ENCODE data around the gene TGDS.

TGDS gene

DNA sequence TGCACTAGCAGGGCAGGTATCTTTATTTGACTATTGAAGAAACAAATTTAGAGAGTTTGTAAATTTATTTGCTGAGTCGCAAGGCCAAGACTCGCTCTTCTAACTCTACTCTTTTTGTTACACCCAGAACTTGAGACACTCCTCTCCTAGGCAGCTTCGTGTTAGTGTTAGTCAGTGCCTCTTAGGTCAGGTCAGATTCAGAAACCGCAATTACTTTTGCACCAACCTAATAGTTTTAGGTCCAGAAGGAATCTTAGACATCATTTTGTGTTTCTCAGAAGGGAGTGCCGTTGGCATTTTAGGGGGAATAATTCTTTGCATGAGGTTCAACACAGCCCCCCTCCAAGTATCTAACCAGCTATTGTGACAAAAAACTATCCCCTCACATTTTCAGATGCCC lies 14.5 kb upstream of the TGDS start:
- DNase-seq (ENCODE audit: low read depth) = no peak
- TF ChIP-seq, protein P1, sequence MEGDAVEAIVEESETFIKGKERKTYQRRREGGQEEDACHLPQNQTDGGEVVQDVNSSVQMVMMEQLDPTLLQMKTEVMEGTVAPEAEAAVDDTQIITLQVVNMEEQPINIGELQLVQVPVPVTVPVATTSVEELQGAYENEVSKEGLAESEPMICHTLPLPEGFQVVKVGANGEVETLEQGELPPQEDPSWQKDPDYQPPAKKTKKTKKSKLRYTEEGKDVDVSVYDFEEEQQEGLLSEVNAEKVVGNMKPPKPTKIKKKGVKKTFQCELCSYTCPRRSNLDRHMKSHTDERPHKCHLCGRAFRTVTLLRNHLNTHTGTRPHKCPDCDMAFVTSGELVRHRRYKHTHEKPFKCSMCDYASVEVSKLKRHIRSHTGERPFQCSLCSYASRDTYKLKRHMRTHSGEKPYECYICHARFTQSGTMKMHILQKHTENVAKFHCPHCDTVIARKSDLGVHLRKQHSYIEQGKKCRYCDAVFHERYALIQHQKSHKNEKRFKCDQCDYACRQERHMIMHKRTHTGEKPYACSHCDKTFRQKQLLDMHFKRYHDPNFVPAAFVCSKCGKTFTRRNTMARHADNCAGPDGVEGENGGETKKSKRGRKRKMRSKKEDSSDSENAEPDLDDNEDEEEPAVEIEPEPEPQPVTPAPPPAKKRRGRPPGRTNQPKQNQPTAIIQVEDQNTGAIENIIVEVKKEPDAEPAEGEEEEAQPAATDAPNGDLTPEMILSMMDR (IDR thresholded peaks at IDR 0.05; ENCODE audit: insufficient read depth, low read depth, low read length, missing control alignments) = no peak

DNA sequence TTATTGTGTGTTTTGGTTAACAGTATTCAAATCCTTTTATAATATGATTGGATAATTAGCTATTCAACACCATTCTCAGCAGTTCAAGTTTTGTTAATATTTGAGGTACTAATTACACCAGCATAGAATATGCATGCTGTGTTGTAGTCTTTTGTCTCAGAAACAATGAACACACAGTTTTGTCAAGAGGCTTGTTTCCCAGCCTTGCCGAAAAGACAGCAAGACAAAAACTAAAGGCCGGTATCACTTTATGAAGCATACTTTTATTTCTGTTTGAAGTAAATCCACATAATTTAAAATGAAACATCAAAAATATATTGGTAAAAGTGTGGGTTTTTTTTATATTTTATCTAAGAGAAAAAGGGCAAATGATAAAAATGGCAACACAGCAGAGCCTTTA lies 13.2 kb upstream of the TGDS start:
- H3K4me3 ChIP-seq (ENCODE audit: low read depth, low read length) = no peak overlapping the region
- no peak for DNase-seq (ENCODE audit: low read depth)
- TF ChIP-seq, protein P1 (IDR thresholded peaks at IDR 0.05; ENCODE audit: insufficient read depth, low read depth, low read length, missing control alignments) = no peak

More for the DNA sequence above, 14.5 kb upstream of the TGDS start:
- no peak overlapping the region for H3K4me3 ChIP-seq (ENCODE audit: low read depth, low read length)

GRCh38 chr13:94608586-94608985 lies 12.6 kb upstream of the TGDS start:
- no peak overlapping the region for H3K4me3 ChIP-seq (ENCODE audit: low read depth, low read length)
- TF ChIP-seq, protein P1 (IDR thresholded peaks at IDR 0.05; ENCODE audit: insufficient read depth, low read depth, low read length, missing control alignments) = no peak
- no peak for DNase-seq (ENCODE audit: low read depth)

- TF ChIP-seq, protein P1 (IDR thresholded peaks at IDR 0.05; ENCODE audit: insufficient read depth, low read depth, low read length, missing control alignments) = no peak
- DNase-seq (ENCODE audit: low read depth) = no peak
- H3K4me3 ChIP-seq (ENCODE audit: low read depth, low read length) = no peak overlapping the region
These were observed 12.0 kb upstream of the TGDS start for GRCh38 chr13:94607939-94608338.

DNA sequence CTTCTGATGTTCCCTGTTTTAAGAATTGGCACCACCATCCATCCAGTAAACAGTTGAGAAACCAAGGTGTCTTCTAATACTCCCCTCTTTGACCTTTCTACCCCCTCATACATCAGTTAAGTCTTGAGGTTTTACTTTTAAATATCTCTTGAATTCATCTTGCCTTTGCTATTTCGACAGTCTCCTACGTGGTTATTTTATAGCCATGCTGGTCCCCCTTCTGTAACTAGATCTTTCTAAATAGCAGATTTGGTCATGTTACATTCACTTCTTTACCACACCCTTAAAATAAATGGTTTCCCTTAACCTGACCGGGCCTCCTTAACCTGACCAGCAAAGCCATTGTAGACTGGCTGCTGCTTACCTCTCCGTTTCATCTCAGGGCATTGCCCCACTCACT lies 11.1 kb upstream of the TGDS start:
- DNase-seq (ENCODE audit: low read depth) = no peak
- H3K4me3 ChIP-seq (ENCODE audit: low read depth, low read length) = no peak overlapping the region
- TF ChIP-seq, protein P1 (IDR thresholded peaks at IDR 0.05; ENCODE audit: insufficient read depth, low read depth, low read length, missing control alignments) = no peak

DNA sequence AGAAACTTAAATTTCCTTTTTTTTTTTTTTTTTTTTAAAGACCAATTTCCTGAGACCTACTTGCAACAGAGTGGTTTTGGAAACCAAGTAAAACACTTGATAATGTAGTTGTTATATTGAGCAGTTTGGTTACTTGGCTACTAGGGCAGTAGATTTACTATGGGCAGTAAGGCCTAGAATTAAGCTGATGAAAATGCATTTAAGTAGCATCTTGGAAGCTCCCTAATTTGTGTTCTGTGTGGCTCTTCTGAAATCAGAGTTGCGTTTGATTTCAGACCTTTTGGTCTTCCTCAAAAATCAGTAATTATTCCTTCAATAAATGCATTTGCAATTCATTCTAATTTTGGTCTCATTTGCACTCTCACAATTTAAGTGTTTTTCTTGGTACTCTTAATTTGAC lies 6.5 kb upstream of the TGDS start:
- DNase-seq (ENCODE audit: low read depth) = no peak
- peak overlapping the region; percentile 83 for H3K4me3 ChIP-seq (ENCODE audit: low read depth, low read length)
- TF ChIP-seq, protein P1 (IDR thresholded peaks at IDR 0.05; ENCODE audit: insufficient read depth, low read depth, low read length, missing control alignments) = no peak

Measured in GM12865 (cell line).